Spinal cord (tissue), 10 donors: ENCODE data around the gene OR10AD1. TPM values are rescaled to one million over a fixed set of nuclear protein-coding genes. Genes with fewer than 3 reads are reported as not detected.

Source experiments
- DNase-seq, 6 donors: peaks; one replicate each; pipeline versions ENCODE4 v3.0.0 to v3.0.0-alpha.2; 2013 to 2015; ENCODE audit warnings: low spot score in 6 of 6, low read depth in 4 of 6
- H3K27ac ChIP-seq: one replicate; pipeline ENCODE4 v1.5.1; 2013; ENCODE audit warnings: low read depth, low read length, control low read depth
- H3K27me3 ChIP-seq: one replicate; pipeline ENCODE4 v1.6.1; 2013; ENCODE audit warnings: low read length; ENCODE audit not compliant: control insufficient read depth, insufficient read depth
- H3K36me3 ChIP-seq: one replicate; pipeline ENCODE4 v1.6.1; 2013; ENCODE audit warnings: low read length; ENCODE audit not compliant: control insufficient read depth, insufficient read depth
- H3K4me1 ChIP-seq: one replicate; pipeline ENCODE4 v1.6.1; 2013; ENCODE audit warnings: low read length; ENCODE audit not compliant: control insufficient read depth, insufficient read depth
- H3K4me3 ChIP-seq: one replicate; pipeline ENCODE4 v1.5.1; 2013; ENCODE audit warnings: low read depth, low read length, control low read depth
- H3K9me3 ChIP-seq: one replicate; pipeline ENCODE4 v1.6.1; 2013; ENCODE audit warnings: low read length; ENCODE audit not compliant: control insufficient read depth, insufficient read depth
- whole genome bisulfite sequencing: methylation state at CpG from one replicate; pipeline ENCODE4 v1.1.5; 2013; ENCODE audit warnings: missing lambda C conversion rate; ENCODE audit not compliant: insufficient coverage; 5-methylcytosine and 5-hydroxymethylcytosine counted together
- polyA plus RNA-seq, 2 donors: library from polyadenylated mRNA; unstranded; fragments of 120-200 nt; gene quantifications; one replicate each; pipeline ENCODE4 v1.2.1, GENCODE V29; 2013; ENCODE audit not compliant: insufficient read length in 2 of 2
- total RNA-seq, 2 donors: library from RNA; depleted of rRNA in 1 of 2; stranded (reverse); fragments of 120-200 nt in 1 of 2; fragments of >200 nt in 1 of 2; gene quantifications; one replicate each; pipeline versions ENCODE4 v1.2.3 to v1.2.4, GENCODE V29; 2013 to 2014
- donor health status: healthy.

OR10AD1 gene
- total and polyA plus RNA-seq, 4 donors: 0.44 TPM; not detected in 3

DNA sequence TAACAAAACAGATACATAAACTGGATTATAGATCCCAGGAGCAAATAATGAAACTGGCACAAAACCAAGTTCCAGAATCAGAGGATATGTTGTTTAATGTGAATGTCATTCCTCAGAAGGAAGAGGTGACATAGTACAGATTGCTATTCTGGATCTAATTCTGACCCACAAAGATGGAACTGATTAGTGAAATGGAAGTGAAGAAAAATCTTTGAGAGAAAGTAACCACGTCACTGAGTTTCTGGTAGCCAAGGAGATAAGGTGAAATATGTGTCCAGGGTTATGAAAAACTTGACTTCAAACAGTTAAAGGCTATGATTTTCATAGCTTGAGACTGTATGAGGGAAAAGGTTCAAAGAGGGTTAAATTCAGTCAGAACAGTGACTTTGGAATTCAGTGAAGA is 8.3 kb downstream of the OR10AD1 start:
- Histone ChIP-seq H3K9me3 (no peaks in the 10 kb centered on the region), H3K27ac (peak overlapping the region; percentile 38), H3K4me1 (peaks cover 19% of the 10 kb centered on the region), H3K27me3 (no peaks in the 10 kb centered on the region), H3K36me3 (no peaks in the 10 kb centered on the region), H3K4me3 (no peak overlapping the region)
- DNase-seq: no peak
- WGBS: 75% methylated on average over 1 of the region's 1 CpG

GRCh38 chr12:48193623-48194022 is 9.5 kb downstream of the OR10AD1 start:
- peak overlapping the region; percentile 82 for H3K27ac ChIP-seq
- no peak overlapping the region for H3K4me3 ChIP-seq
- WGBS: 45% methylated on average over 2 of the region's 2 CpGs
- no peaks in the 10 kb centered on the region for H3K9me3 ChIP-seq
- no peaks in the 10 kb centered on the region for H3K36me3 ChIP-seq
- no peak for DNase-seq
- H3K4me1 ChIP-seq: peaks cover 14% of the 10 kb centered on the region
- H3K27me3 ChIP-seq: no peaks in the 10 kb centered on the region

DNA sequence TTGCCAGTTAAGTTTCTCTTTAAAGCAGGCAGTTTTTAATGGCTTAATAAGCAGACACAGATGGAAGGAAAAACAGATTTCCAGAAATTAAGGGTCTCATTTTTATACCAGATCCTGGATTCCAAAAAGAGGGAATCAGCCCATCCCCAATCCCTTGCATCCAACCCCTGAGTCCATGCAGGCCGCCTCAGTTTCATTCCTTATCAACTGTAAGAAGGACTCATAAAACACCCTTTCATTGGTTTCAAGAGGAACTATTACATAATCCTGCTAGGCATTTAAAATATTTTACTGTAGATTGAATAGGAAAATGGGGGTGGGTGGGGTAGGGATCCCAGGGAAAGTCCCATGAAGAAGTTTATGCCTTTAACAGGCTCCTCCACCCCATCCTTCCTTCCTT is 10.2 kb downstream of the OR10AD1 start:
- no peaks in the 10 kb centered on the region for H3K36me3 ChIP-seq
- H3K27me3 ChIP-seq: no peaks in the 10 kb centered on the region
- peak overlapping the region; percentile 82 for H3K27ac ChIP-seq
- no peak overlapping the region for H3K4me3 ChIP-seq
- WGBS: no CpG with 5 or more reads among the region's 1 CpG
- no peak for DNase-seq
- H3K4me1 ChIP-seq: peaks cover 10% of the 10 kb centered on the region
- H3K9me3 ChIP-seq: no peaks in the 10 kb centered on the region

DNA sequence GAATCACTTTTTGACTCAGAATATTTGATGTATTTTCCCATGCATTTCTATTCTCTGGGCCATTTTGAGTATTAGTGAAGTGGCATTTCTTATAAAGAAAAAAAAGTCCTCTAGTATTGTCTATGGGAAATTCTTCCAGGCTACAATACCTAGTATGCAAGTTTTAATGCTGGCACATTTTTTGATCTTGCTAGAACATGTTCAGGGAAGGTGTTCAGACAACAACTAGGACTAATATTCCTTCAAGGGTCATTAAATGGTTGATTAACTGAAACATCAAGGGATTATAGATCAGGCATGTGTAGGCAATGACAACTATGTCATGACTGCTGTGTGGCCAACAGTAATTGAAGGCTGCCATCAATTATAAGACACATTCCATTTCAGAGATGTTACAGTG is 12.0 kb downstream of the OR10AD1 start:
- Histone ChIP-seq H3K36me3 (no peaks in the 10 kb centered on the region), H3K4me3 (no peak overlapping the region), H3K27ac (no peak overlapping the region), H3K9me3 (no peaks in the 10 kb centered on the region), H3K27me3 (no peaks in the 10 kb centered on the region), H3K4me1 (peaks cover 11% of the 10 kb centered on the region)
- DNase-seq: no peak

GRCh38 chr12:48189331-48190125 is 13.6 kb downstream of the OR10AD1 start:
- H3K9me3 ChIP-seq: no peaks in the 10 kb centered on the region
- H3K4me3 ChIP-seq: no peak overlapping the region
- H3K27ac ChIP-seq: no peak overlapping the region
- H3K27me3 ChIP-seq: no peaks in the 10 kb centered on the region
- WGBS: 13% methylated on average over 2 of the region's 6 CpGs
- no peaks in the 10 kb centered on the region for H3K36me3 ChIP-seq
- peak in 4 of 6 donors; percentile 75 to 96 (median 86) for DNase-seq
- H3K4me1 ChIP-seq: peaks cover 24% of the 10 kb centered on the region

GRCh38 chr12:48187916-48188695 is 15.0 kb downstream of the OR10AD1 start:
- Histone ChIP-seq H3K27me3 (no peaks in the 10 kb centered on the region), H3K4me3 (no peak overlapping the region), H3K4me1 (peaks cover 34% of the 10 kb centered on the region), H3K9me3 (no peaks in the 10 kb centered on the region), H3K27ac (peak overlapping the region; percentile 47), H3K36me3 (no peaks in the 10 kb centered on the region)
- WGBS: 74% methylated on average over 7 of the region's 10 CpGs
- DNase-seq: no peak

DNA sequence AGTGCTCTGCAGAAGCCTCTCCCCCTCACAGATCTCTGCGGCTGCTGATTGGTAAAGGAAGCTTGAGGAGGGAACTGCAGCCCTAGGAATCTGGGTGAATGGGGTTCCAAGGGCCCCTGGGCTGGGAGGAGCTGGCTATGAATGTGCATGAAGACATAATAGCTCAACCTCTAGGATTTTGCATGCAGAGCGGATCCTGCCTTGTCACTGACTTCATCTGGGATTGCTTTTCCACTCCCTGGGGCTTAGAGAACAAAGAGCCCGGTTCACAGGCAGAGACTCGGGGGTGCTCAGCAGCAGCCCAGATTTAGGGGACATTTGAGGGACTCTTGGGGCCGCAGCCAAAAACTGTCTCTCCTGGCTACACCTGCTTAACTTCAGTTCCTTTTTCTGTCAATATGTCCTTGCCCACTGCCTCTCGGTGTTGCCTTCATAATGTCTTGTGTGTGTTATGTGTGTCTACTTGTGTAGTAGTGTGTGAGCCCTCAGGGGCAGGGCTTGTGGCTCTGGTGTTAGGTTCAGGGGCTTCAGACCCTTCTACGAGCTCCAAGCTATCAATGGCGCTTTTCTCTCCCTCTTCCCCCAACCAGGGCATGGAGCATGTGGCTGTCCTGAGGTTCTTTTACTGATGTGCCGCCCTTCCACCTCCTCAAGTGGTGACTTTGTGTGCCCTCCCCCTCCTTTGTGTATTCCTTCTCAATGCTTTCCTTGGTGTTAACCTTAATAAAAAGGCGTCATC is 17.7 kb downstream of the OR10AD1 start:
- peak in 2 of 6 donors; percentile 83 to 95 for DNase-seq
- H3K4me3 ChIP-seq: peak overlapping the region; percentile 79
- no peaks in the 10 kb centered on the region for H3K27me3 ChIP-seq
- H3K4me1 ChIP-seq: peaks cover 39% of the 10 kb centered on the region
- peak overlapping the region; percentile 90 for H3K27ac ChIP-seq
- no peaks in the 10 kb centered on the region for H3K36me3 ChIP-seq
- H3K9me3 ChIP-seq: no peaks in the 10 kb centered on the region
- 25% methylated on average over 7 of the region's 10 CpGs for WGBS

DNA sequence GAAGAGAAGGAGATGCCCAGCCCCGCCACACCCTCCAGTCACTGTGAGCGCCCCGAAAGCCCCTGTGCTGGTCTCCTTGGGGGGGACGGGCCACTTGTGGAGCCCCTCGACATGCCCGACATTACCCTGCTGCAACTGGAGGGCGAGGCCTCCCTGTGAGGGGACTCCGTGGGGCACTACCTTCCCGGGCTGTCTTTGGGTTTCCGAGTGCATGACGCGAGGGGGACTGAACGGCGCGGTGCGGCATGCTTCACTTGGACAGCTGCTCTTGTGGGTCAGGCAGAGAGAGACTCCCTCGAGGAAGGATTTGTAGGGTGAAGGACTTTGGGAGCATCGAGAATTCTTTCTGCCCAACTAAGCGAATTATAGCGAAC is 18.6 kb downstream of the OR10AD1 start:
- WGBS: under 1% methylated on average over 17 of the region's 20 CpGs
- Histone ChIP-seq H3K27me3 (no peaks in the 10 kb centered on the region), H3K9me3 (no peaks in the 10 kb centered on the region), H3K36me3 (no peaks in the 10 kb centered on the region), H3K4me1 (peaks cover 36% of the 10 kb centered on the region), H3K27ac (peak overlapping the region; percentile 90), H3K4me3 (peak overlapping the region; percentile 79)
- no peak for DNase-seq

- WGBS: 0% methylated on average over 54 of the region's 61 CpGs
- peak in 1 of 6 donors; percentile 64 for DNase-seq
Measured at GRCh38 chr12:48183876-48184548, 19.1 kb downstream of the OR10AD1 start.

More at GRCh38 chr12:48183876-48184548, 19.1 kb downstream of the OR10AD1 start:
- Histone ChIP-seq H3K36me3 (no peaks in the 10 kb centered on the region), H3K4me1 (peaks cover 36% of the 10 kb centered on the region), H3K27me3 (no peaks in the 10 kb centered on the region), H3K4me3 (peak overlapping the region; percentile 79), H3K27ac (peak overlapping the region; percentile 90), H3K9me3 (no peaks in the 10 kb centered on the region)
